Measurements from ENCODE around the gene ELN.

Gene ELN

GRCh38 chr7:74097937-74098614 lies 70.1 kb downstream of the ELN start:
- DNase-seq, result peak; percentile 99

- DNase-seq, result no peak
Observed at GRCh38 chr7:74099031-74099430, 71.1 kb downstream of the ELN start.

GRCh38 chr7:74101061-74101681 lies 73.2 kb downstream of the ELN start:
- DNase-seq, result no peak

- DNase-seq, result no peak
Observed at GRCh38 chr7:74103219-74103772, 75.3 kb downstream of the ELN start.

- no peak for DNase-seq
Observed at GRCh38 chr7:74104702-74105101, 76.7 kb downstream of the ELN start.

- no peak for DNase-seq
Observed at GRCh38 chr7:74105992-74106391, 78.0 kb downstream of the ELN start.

- no peak for DNase-seq
Observed at GRCh38 chr7:74106846-74107245, 78.9 kb downstream of the ELN start.

GRCh38 chr7:74115326-74115725 lies 87.4 kb downstream of the ELN start:
- DNase-seq, result no peak

- DNase-seq, result no peak
Observed at GRCh38 chr7:74116356-74116755, 88.4 kb downstream of the ELN start.
